D721Med (cell line): ENCODE results near the gene DNAI4.

Source experiments
- DNase-seq: peaks from one replicate; pipeline ENCODE4 v3.0.0; 2011; ENCODE audit warnings: low spot score; ENCODE audit not compliant: insufficient read length
- FAIRE-seq: peaks from 2 replicates; lab custom pipeline; 2011; peaks lifted over from hg19 to GRCh38; lab: Jason Lieb, UNC
- CTCF ChIP-seq: IDR thresholded peaks from 2 replicates; pipeline ENCODE4 v1.5.1; 2012; ENCODE audit warnings: mild to moderate bottlenecking, control low read depth; ENCODE audit not compliant: insufficient read depth; ENCODE audit errors: missing control alignments

The DNAI4 gene

GRCh38 chr1:66929146-66929688, 4.6 kb upstream of the DNAI4 start:
- DNase-seq: no peak
- no peak for FAIRE-seq
- no peak for TF ChIP-seq CTCF

- no peak for TF ChIP-seq CTCF
- FAIRE-seq: no peak
These were observed 2.9 kb upstream of the DNAI4 start for GRCh38 chr1:66927528-66927927.

DNA sequence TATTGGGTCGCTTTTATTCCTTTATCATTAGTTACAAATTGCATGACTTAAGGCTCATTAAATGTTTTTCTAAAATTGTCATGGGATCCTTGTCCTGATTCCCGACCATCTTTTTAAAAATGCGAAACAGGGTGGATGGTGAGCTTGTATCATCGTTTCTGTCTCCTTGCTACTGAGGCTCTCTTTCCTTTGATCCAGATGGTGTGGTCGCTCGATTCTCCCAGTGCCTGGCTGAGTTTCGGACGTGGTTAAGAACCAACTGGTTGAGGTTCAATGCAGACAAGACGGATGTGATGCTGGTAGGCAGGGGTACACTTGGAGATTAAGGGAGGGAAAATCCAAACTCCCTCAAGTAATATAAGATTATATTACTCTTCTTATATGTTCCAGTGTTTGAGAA, 1.3 kb upstream of the DNAI4 start:
- DNase-seq (no peak), FAIRE-seq (peak; percentile 6)
- TF ChIP-seq CTCF: no peak

More at GRCh38 chr1:66927528-66927927, 2.9 kb upstream of the DNAI4 start:
- DNase-seq: no peak

GRCh38 chr1:66925558-66925910, 878 bp upstream of the DNAI4 start:
- no peak for TF ChIP-seq CTCF
- FAIRE-seq (no peak), DNase-seq (no peak)

GRCh38 chr1:66920543-66920942, 4.1 kb downstream of the DNAI4 start:
- FAIRE-seq (no peak), DNase-seq (no peak)
- no peak for TF ChIP-seq CTCF

DNA sequence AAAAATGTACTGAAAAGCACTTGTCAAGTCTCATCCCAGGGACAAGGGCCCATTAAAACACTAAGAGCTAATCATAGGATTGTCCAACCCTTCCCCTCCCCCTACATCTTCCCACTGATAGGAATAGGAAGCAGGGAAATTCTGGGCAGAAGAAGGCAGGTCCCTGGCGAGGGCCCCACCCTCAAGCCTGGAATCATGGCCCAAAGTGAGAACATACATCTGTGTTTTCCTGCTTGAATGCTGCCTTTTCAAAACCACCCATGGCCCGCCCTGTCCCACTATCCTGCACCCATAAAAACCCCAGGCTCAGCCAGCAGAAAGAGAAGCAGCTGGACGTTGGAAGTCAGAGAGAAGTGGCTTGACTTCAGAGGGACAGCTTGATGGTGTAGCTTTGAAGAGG, 4.8 kb downstream of the DNAI4 start:
- FAIRE-seq: no peak
- no peak for TF ChIP-seq CTCF
- no peak for DNase-seq

DNA sequence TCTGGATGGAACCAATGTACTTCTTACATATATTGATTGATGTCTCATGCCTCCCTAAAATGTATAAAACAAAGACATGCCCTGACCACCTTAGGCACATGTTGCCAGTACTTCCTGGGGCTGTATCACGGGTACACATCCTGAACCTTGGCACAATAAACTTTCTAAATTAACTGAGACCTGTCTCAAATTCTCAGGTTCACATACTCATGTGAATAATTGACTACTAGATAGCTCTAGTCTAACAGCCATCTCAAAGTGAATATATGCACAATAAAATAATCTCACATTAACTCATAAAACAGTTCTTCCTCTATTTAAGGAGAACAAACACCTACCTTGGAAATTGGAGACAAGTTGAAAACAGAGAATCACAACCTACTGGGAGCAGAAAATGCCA, 5.6 kb downstream of the DNAI4 start:
- FAIRE-seq (no peak), DNase-seq (no peak)
- no peak for TF ChIP-seq CTCF
